Diencephalon (tissue), 1 donor: ENCODE measurements around the gene BTD. TPM values are rescaled to one million over a fixed set of nuclear protein-coding genes. Genes with fewer than 3 reads are reported as not detected.

Source experiments
- small RNA-seq: library from RNA; depleted of rRNA; stranded (forward); fragments of <200 nt; gene quantifications from one replicate; pipeline ENCODE3, GENCODE V24; 2014
- total RNA-seq: library from RNA; depleted of rRNA; stranded (reverse); fragments of >200 nt; gene quantifications from one replicate; pipeline ENCODE4 v1.2.3, GENCODE V29; 2014

BTD gene, protein sequence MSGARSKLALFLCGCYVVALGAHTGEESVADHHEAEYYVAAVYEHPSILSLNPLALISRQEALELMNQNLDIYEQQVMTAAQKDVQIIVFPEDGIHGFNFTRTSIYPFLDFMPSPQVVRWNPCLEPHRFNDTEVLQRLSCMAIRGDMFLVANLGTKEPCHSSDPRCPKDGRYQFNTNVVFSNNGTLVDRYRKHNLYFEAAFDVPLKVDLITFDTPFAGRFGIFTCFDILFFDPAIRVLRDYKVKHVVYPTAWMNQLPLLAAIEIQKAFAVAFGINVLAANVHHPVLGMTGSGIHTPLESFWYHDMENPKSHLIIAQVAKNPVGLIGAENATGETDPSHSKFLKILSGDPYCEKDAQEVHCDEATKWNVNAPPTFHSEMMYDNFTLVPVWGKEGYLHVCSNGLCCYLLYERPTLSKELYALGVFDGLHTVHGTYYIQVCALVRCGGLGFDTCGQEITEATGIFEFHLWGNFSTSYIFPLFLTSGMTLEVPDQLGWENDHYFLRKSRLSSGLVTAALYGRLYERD
- 19.6 TPM for total RNA-seq

GRCh38 chr3:15601399-15602145 lies at the start of gene BTD, which contains the start of gene HACL1:
Gene BTD, plus strand, starts transcription at chr3:15601745. Its CDS starts 33,695 bp downstream, at chr3:15635440.
Gene HACL1, minus strand, starts transcription at chr3:15601569. Its CDS starts 106 bp downstream, at chr3:15601463.

Small RNA genes lying within 50 kb of the gene (small RNA-seq; reads per million reads assigned to genes)
- gene MIR3134: not detected

Other genes starting within 250 kb of the BTD start
- 82.4 TPM for gene METTL6, start 174.2 kb upstream of the BTD start, total RNA-seq
- gene EAF1, start 174.1 kb upstream of the BTD start, total RNA-seq: 42.9 TPM
- gene COLQ, start 80.0 kb upstream of the BTD start, total RNA-seq: 2.5 TPM
- gene HACL1, start 176 bp upstream of the BTD start, total RNA-seq: 31.1 TPM
- 90.7 TPM for gene ANKRD28, start 196.2 kb downstream of the BTD start, total RNA-seq